IPS-NIHi11 (cell line): ENCODE data around the gene GRID1.

Source experiments
- DNase-seq: peaks from one replicate; pipeline ENCODE4 v3.0.0; 2012; ENCODE audit warnings: mixed read lengths, low spot score

GRID1 gene

GRCh38 chr10:86368987-86369386 is 2.4 kb upstream of the GRID1 start:
- no peak for DNase-seq

- no peak for DNase-seq
Measured at GRCh38 chr10:86368046-86368445, 1.5 kb upstream of the GRID1 start.

- DNase-seq = peak; percentile 58
Measured at GRCh38 chr10:86367152-86367951, 757 bp upstream of the GRID1 start.

- no peak for DNase-seq
Measured at GRCh38 chr10:86366902-86367151, 232 bp upstream of the GRID1 start.

GRCh38 chr10:86365346-86366032 is 1.1 kb downstream of the GRID1 start:
- DNase-seq = no peak

GRCh38 chr10:86364491-86365345 is 1.9 kb downstream of the GRID1 start:
- peak; percentile 71 for DNase-seq

GRCh38 chr10:86363833-86364490 is 2.6 kb downstream of the GRID1 start:
- no peak for DNase-seq

GRCh38 chr10:86363184-86363832 is 3.3 kb downstream of the GRID1 start:
- DNase-seq = peak; percentile 86

- no peak for DNase-seq
Measured at GRCh38 chr10:86362586-86363183, 3.9 kb downstream of the GRID1 start.

GRCh38 chr10:86362129-86362527 is 4.5 kb downstream of the GRID1 start:
- no peak for DNase-seq

- DNase-seq = no peak
Measured at GRCh38 chr10:86361156-86362128, 5.2 kb downstream of the GRID1 start.

- no peak for DNase-seq
Measured at GRCh38 chr10:86360657-86361056, 5.9 kb downstream of the GRID1 start.

- no peak for DNase-seq
Measured at GRCh38 chr10:86359954-86360353, 6.6 kb downstream of the GRID1 start.

- no peak for DNase-seq
Measured at GRCh38 chr10:86359111-86359510, 7.5 kb downstream of the GRID1 start.

GRCh38 chr10:86357676-86358075 is 8.9 kb downstream of the GRID1 start:
- DNase-seq = no peak

- no peak for DNase-seq
Measured at GRCh38 chr10:86357041-86357440, 9.6 kb downstream of the GRID1 start.

- no peak for DNase-seq
Measured at GRCh38 chr10:86356296-86356695, 10.3 kb downstream of the GRID1 start.

GRCh38 chr10:86355571-86356038 is 11.0 kb downstream of the GRID1 start:
- DNase-seq = no peak

GRCh38 chr10:86354761-86355540 is 11.6 kb downstream of the GRID1 start:
- DNase-seq = no peak
